Osteoblast (primary cell): ENCODE data around the gene IL21. TPM values are rescaled to one million over a fixed set of nuclear protein-coding genes. Genes with fewer than 3 reads are reported as not detected.

ENCODE experiments used
- DNase-seq: peaks from one replicate; pipeline ENCODE4 v3.0.0; 2011; ENCODE audit warnings: low spot score, mixed read lengths; ENCODE audit not compliant: insufficient read length; ENCODE audit errors: missing footprints
- H2AFZ ChIP-seq: 2 replicates; pipeline ENCODE4 v1.6.0; 2011; ENCODE audit warnings: mild to moderate bottlenecking, low read length
- H3K27ac ChIP-seq: 2 replicates; pipeline ENCODE4 v1.5.1; 2011; ENCODE audit warnings: mild to moderate bottlenecking, low read depth, low read length, moderate library complexity
- H3K27me3 ChIP-seq: 2 replicates; pipeline ENCODE4 v1.6.0; 2012; ENCODE audit warnings: mild to moderate bottlenecking, control low read depth, inconsistent platforms, low read length, moderate library complexity; ENCODE audit not compliant: insufficient read depth
- H3K36me3 ChIP-seq: 2 replicates; pipeline ENCODE4 v1.5.1; 2011; ENCODE audit warnings: mild to moderate bottlenecking, low read length, control low read depth, moderate library complexity; ENCODE audit not compliant: insufficient read depth
- H3K4me1 ChIP-seq: 2 replicates; pipeline ENCODE4 v1.5.1; 2011; ENCODE audit warnings: mild to moderate bottlenecking, low read length, control low read depth, moderate library complexity; ENCODE audit not compliant: insufficient read depth
- H3K4me2 ChIP-seq: 2 replicates; pipeline ENCODE4 v1.6.0; 2011; ENCODE audit warnings: mild to moderate bottlenecking, low read length; ENCODE audit not compliant: insufficient read depth
- H3K4me3 ChIP-seq: fragments of 200-600 bp; sonication (generic); 3 replicates; pipeline ENCODE4 v1.5.1; 2012; ENCODE audit warnings: mild to moderate bottlenecking, low read length, inconsistent platforms; ENCODE audit not compliant: insufficient read depth
- H3K79me2 ChIP-seq: 2 replicates; pipeline ENCODE4 v1.6.0; 2012; ENCODE audit warnings: mild to moderate bottlenecking, low read length, control low read depth, inconsistent platforms; ENCODE audit not compliant: insufficient read depth
- H3K9me3 ChIP-seq: 2 replicates; pipeline ENCODE4 v1.5.1; 2011; ENCODE audit warnings: low read depth, low read length, control low read depth
- H4K20me1 ChIP-seq: 2 replicates; pipeline ENCODE4 v1.6.0; 2012; ENCODE audit warnings: mild to moderate bottlenecking, low read length, control low read depth; ENCODE audit not compliant: insufficient read depth
- total RNA-seq: library from RNA; depleted of rRNA; stranded (reverse); fragments of >200 nt; gene quantifications from 2 replicates; pipeline ENCODE4 v1.2.3, GENCODE V29; 2012
- TF ChIP-seq, protein P1 (sequence below): IDR thresholded peaks from 2 replicates; pipeline ENCODE4 v1.5.1; 2011; ENCODE audit warnings: mild to moderate bottlenecking, low read depth, low read length, moderate library complexity; ENCODE audit errors: extremely low read depth

The IL21 gene
- total RNA-seq, 1 donor: not detected

DNA sequence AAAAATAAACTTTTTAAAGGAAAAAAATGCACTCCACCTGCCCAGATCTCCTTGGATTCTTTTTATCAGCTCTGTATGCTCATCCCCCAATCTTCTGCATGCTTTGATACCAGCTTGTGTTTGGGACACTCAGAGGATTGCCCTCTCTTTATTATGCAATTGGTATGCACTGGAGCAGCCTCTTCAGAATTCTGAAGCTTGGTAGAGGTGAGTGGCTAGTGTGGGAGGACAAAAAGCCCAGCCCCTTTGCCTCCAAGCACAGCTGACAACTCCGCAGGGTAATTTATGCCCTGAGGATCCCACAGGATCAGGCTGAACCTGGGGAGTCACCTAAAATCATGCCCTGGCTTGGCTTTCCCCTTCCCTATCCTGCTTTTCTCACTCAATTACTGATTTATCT is 16.7 kb downstream of the IL21 start:
- Histone ChIP-seq H3K4me3 (no peak overlapping the region), H3K36me3 (no peaks in the 10 kb centered on the region), H3K9me3 (no peaks in the 10 kb centered on the region), H4K20me1 (no peaks in the 10 kb centered on the region), H3K27me3 (peaks cover 25% of the 10 kb centered on the region), H3K27ac (no peak overlapping the region), H3K79me2 (no peaks in the 10 kb centered on the region), H3K4me2 (no peak overlapping the region), H2AFZ (no peak overlapping the region), H3K4me1 (peaks cover 2% of the 10 kb centered on the region)
- TF ChIP-seq, protein P1, sequence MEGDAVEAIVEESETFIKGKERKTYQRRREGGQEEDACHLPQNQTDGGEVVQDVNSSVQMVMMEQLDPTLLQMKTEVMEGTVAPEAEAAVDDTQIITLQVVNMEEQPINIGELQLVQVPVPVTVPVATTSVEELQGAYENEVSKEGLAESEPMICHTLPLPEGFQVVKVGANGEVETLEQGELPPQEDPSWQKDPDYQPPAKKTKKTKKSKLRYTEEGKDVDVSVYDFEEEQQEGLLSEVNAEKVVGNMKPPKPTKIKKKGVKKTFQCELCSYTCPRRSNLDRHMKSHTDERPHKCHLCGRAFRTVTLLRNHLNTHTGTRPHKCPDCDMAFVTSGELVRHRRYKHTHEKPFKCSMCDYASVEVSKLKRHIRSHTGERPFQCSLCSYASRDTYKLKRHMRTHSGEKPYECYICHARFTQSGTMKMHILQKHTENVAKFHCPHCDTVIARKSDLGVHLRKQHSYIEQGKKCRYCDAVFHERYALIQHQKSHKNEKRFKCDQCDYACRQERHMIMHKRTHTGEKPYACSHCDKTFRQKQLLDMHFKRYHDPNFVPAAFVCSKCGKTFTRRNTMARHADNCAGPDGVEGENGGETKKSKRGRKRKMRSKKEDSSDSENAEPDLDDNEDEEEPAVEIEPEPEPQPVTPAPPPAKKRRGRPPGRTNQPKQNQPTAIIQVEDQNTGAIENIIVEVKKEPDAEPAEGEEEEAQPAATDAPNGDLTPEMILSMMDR: no peak
- DNase-seq: no peak

DNA sequence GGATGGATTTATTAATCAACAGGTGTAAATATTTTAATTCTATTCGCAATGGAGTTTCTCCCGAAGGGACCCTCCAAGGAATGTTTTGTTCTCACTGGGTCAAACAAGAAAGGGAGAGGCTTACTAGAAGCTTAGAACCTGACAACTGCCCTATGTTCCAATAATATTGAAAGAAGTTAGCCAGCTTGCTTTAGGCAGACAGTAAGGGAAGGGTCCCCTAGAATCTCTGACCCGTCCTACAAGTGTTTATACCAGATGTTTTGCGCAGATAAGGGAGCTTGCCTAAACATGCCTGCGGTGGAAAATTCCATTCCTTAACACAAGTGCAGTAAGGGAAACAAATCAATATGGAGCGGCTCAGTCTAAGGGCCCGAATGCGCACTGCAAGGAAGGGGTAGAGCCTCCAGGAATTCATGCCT is 17.7 kb downstream of the IL21 start:
- TF ChIP-seq, protein P1: no peak
- Histone ChIP-seq H3K4me3 (no peak overlapping the region), H3K4me1 (peaks cover 2% of the 10 kb centered on the region), H3K79me2 (no peaks in the 10 kb centered on the region), H3K4me2 (peak overlapping the region; percentile 35), H3K27me3 (peaks cover 25% of the 10 kb centered on the region), H2AFZ (no peak overlapping the region), H4K20me1 (no peaks in the 10 kb centered on the region), H3K36me3 (no peaks in the 10 kb centered on the region), H3K27ac (no peak overlapping the region), H3K9me3 (no peaks in the 10 kb centered on the region)
- no peak for DNase-seq

DNA sequence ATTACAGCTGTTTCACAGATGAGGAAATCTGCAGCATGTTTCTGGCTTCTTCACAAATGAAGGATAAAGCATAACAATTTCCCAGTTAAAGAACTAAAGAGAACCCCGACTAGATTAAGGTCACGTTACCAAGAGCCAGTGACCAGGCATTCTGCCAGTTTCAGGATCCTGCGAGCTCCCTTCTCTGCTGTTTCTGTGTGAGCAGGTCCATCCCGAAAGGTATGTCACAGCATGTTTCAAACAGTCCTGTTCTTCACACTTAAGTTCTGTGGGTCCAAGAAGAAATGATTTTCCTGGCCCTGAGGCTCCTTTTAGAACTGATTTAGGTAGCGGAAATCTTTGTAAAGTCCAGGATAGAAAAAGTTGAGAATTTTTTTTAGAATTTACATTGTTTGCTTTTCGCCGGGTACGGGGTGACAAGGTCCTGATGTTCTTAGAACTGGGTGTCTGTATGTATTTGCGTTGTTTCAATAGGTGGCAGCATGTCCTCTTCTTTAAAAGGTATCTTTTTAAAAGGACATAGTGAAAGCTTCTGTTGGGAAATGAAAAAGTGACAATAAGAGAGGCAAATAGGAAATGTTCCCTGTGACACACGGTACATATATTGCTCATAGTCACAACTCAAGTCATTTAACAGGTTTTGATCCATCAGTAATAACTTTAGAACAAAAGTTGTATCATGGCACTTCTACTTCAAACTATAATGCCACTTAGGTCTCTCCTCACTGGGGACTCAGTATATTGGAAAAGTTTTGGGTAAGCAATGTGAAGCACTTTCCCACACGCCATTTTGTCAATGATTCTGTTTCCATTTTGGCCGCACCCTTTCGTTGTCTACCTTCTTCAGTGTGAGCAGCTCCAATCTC is 18.4 kb downstream of the IL21 start:
- Histone ChIP-seq H3K4me1 (peaks cover 2% of the 10 kb centered on the region), H3K4me3 (no peak overlapping the region), H3K9me3 (no peaks in the 10 kb centered on the region), H3K4me2 (peak overlapping the region; percentile 35), H3K36me3 (no peaks in the 10 kb centered on the region), H3K27ac (no peak overlapping the region), H2AFZ (peak overlapping the region; percentile 38), H4K20me1 (no peaks in the 10 kb centered on the region), H3K27me3 (peaks cover 25% of the 10 kb centered on the region), H3K79me2 (no peaks in the 10 kb centered on the region)
- TF ChIP-seq, protein P1: peak; percentile 53
- peak; percentile 4 for DNase-seq

DNA sequence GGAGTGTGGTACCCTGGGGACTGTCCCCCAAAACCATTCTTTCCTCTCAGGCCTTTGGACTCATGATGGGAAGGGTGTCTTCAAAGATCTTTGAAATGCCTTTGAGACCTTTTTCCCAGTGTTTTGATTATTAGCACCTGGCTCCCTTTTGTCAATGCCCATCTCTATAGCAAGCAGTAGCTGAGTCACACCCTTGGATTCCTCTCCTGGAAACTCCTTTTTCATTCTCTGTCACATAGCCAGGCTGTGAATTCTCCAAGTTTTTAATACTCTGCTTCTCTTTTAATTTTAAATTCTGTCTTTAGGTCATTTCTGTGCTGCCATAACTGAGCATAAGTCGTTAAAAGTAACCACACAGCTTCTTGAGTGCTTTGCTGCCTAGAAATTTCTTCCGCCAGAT is 29.7 kb downstream of the IL21 start:
- TF ChIP-seq, protein P1: no peak
- Histone ChIP-seq H3K4me2 (no peak overlapping the region), H3K27ac (no peak overlapping the region), H3K36me3 (no peaks in the 10 kb centered on the region), H2AFZ (no peak overlapping the region), H3K4me1 (no peaks in the 10 kb centered on the region), H4K20me1 (no peaks in the 10 kb centered on the region), H3K9me3 (no peaks in the 10 kb centered on the region), H3K79me2 (no peaks in the 10 kb centered on the region), H3K4me3 (no peak overlapping the region), H3K27me3 (peaks cover 9% of the 10 kb centered on the region)
- DNase-seq: no peak
